ENCODE data around the gene IGFL2. TPM values are rescaled to one million over a fixed set of nuclear protein-coding genes. Genes with fewer than 3 reads are reported as not detected.

The IGFL2 gene
- total and polyA plus RNA-seq, 9 of the 15 experiments (the other 6 are each of a cell fraction or from before 2014, with no cell fraction given) = 0.42 to 1.7 (median 0.75) TPM; not detected in 2

- TF ChIP-seq ID3 (CRISPR knock-in tag; IDR thresholded peaks at IDR 0.05) (no peak), ID3 (tag; IDR thresholded peaks at IDR 0.05) (no peak), ZNF253 (CRISPR knock-in tag; conservative IDR thresholded peaks at IDR 0.05) (no peak), ZNF830 (CRISPR knock-in tag; IDR thresholded peaks at IDR 0.05) (no peak; the same call in 1 of the 2 replicates), BRD4 (IDR thresholded peaks at IDR 0.05) (no peak), ZBTB26 (CRISPR knock-in tag; IDR thresholded peaks at IDR 0.05) (no peak), ZSCAN29 (IDR thresholded peaks at IDR 0.05) (no peak), ZNF561 (CRISPR knock-in tag; conservative IDR thresholded peaks at IDR 0.05) (no peak), EP400 (IDR thresholded peaks at IDR 0.05) (no peak; the same call in 1 of the 2 replicates), FUS (optimal IDR thresholded peaks at IDR 0.05; ENCODE audit: low read depth, low read length) (no peak), ZNF431 (CRISPR knock-in tag; IDR thresholded peaks at IDR 0.05) (no peak; the same call in 1 of the 2 replicates), KHSRP (IDR thresholded peaks at IDR 0.05) (no peak), ZNF224 (CRISPR knock-in tag; IDR thresholded peaks at IDR 0.05) (no peak), ZNF133 (CRISPR knock-in tag; IDR thresholded peaks at IDR 0.05) (no peak), CXXC5 (CRISPR knock-in tag; IDR thresholded peaks at IDR 0.05) (peak; percentile 89), SUPT5H (IDR thresholded peaks at IDR 0.05) (no peak), XRCC3 (IDR thresholded peaks at IDR 0.05) (no peak), PCBP1 (IDR thresholded peaks at IDR 0.05; ENCODE audit: low read depth, low read length, poor library complexity, severe bottlenecking) (no peak), XRCC5 (IDR thresholded peaks at IDR 0.05; ENCODE audit: low read depth, low read length) (no peak), MTA1 (IDR thresholded peaks at IDR 0.05; ENCODE audit: borderline replicate concordance) (no peak), RBM22 (IDR thresholded peaks at IDR 0.05; ENCODE audit: low read depth, low read length, poor library complexity, severe bottlenecking) (no peak), ZNF511 (CRISPR knock-in tag; IDR thresholded peaks at IDR 0.05) (no peak), FOXK1 (CRISPR knock-in tag; IDR thresholded peaks at IDR 0.05; ENCODE audit: borderline replicate concordance) (no peak; the same call in 1 of the 2 replicates)
- TF ChIP-seq, protein P1, sequence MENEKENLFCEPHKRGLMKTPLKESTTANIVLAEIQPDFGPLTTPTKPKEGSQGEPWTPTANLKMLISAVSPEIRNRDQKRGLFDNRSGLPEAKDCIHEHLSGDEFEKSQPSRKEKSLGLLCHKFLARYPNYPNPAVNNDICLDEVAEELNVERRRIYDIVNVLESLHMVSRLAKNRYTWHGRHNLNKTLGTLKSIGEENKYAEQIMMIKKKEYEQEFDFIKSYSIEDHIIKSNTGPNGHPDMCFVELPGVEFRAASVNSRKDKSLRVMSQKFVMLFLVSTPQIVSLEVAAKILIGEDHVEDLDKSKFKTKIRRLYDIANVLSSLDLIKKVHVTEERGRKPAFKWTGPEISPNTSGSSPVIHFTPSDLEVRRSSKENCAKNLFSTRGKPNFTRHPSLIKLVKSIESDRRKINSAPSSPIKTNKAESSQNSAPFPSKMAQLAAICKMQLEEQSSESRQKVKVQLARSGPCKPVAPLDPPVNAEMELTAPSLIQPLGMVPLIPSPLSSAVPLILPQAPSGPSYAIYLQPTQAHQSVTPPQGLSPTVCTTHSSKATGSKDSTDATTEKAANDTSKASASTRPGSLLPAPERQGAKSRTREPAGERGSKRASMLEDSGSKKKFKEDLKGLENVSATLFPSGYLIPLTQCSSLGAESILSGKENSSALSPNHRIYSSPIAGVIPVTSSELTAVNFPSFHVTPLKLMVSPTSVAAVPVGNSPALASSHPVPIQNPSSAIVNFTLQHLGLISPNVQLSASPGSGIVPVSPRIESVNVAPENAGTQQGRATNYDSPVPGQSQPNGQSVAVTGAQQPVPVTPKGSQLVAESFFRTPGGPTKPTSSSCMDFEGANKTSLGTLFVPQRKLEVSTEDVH (IDR thresholded peaks at IDR 0.05; ENCODE audit: low read depth, partially characterized antibody) = no peak
- TF ChIP-seq, protein P2, sequence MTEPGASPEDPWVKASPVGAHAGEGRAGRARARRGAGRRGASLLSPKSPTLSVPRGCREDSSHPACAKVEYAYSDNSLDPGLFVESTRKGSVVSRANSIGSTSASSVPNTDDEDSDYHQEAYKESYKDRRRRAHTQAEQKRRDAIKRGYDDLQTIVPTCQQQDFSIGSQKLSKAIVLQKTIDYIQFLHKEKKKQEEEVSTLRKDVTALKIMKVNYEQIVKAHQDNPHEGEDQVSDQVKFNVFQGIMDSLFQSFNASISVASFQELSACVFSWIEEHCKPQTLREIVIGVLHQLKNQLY (CRISPR knock-in tag; conservative IDR thresholded peaks at IDR 0.05) = no peak
Observed at GRCh38 chr19:46192992-46193650, 45.1 kb downstream of the IGFL2 start (continued).

Measured in K562 (cell line).